H1 (cell line): Measurements from ENCODE around the gene MICALL2. TPM values are rescaled to one million over a fixed set of nuclear protein-coding genes. Genes with fewer than 3 reads are reported as not detected.

Experiments used
- CTCF ChIA-PET: fragments of 300-600 bp; sonication (Branson Sonifier 250); formaldehyde crosslinking; loops from one replicate; lab custom pipeline; 2021; ENCODE audit not compliant: partially characterized antibody; lab: Charles Lee
- POLR2A ChIA-PET: fragments of 300-600 bp; sonication (Branson Sonifier 250); formaldehyde crosslinking; loops from one replicate; lab custom pipeline; 2021; ENCODE audit warnings: inconsistent platforms; ENCODE audit not compliant: partially characterized antibody; lab: Charles Lee
- DNase-seq, 2 experiments: peaks; one replicate each; pipeline versions ENCODE4 v3.0.0 to v3.0.0-alpha.2; 2010 to 2022; ENCODE audit warnings: low spot score in 2 of 2, low read depth in 1 of 2, mixed read lengths in 1 of 2
- FAIRE-seq: peaks from 2 replicates; lab custom pipeline; 2011; peaks lifted over from hg19 to GRCh38; lab: Jason Lieb, UNC
- H2AFZ ChIP-seq: 2 replicates; pipeline ENCODE4 v1.8.1; 2012; ENCODE audit warnings: low read length, inconsistent platforms
- H2AK5ac ChIP-seq: 2 replicates; pipeline ENCODE4 v1.6.1; 2013; ENCODE audit warnings: low read depth, low read length
- H2BK120ac ChIP-seq: replicated peaks from 2 replicates; pipeline ENCODE3; 2013; ENCODE audit warnings: low read depth, low read length, inconsistent platforms
- H2BK12ac ChIP-seq: 2 replicates; pipeline ENCODE4 v1.6.1; 2013; ENCODE audit warnings: low read depth, low read length
- H2BK15ac ChIP-seq: 2 replicates; pipeline ENCODE4 v1.6.1; 2013; ENCODE audit warnings: low read length
- H2BK20ac ChIP-seq: 2 replicates; pipeline ENCODE4 v1.6.1; 2013; ENCODE audit warnings: low read length
- H2BK5ac ChIP-seq: 2 replicates; pipeline ENCODE4 v1.6.1; 2013; ENCODE audit warnings: low read depth, low read length
- H3K14ac ChIP-seq: 2 replicates; pipeline ENCODE4 v1.6.1; 2013; ENCODE audit warnings: inconsistent platforms; ENCODE audit not compliant: insufficient read length
- H3K18ac ChIP-seq: 2 replicates; pipeline ENCODE4 v1.6.1; 2013; ENCODE audit warnings: low read length; ENCODE audit errors: extremely low read depth
- H3K23ac ChIP-seq: 2 replicates; pipeline ENCODE4 v1.6.1; 2013; ENCODE audit warnings: inconsistent platforms; ENCODE audit not compliant: insufficient read length
- H3K23me2 ChIP-seq: 2 replicates; pipeline ENCODE4 v1.6.1; 2013; ENCODE audit warnings: low read depth, low read length
- H3K27ac ChIP-seq: 2 replicates; pipeline ENCODE4 v1.6.1; 2011; ENCODE audit warnings: low read depth, low read length, inconsistent platforms
- H3K27me3 ChIP-seq, 4 experiments: replicated peaks in 1 of 4; 1 replicate in 1 of 4; 2 replicates in 3 of 4; pipeline versions ENCODE4 v1.6.1 to v1.8.1; 2011 to 2013; ENCODE audit warnings: low read length in 3 of 4, mild to moderate bottlenecking in 3 of 4, inconsistent platforms in 2 of 4, mixed read lengths in 2 of 4, moderate library complexity in 1 of 4; ENCODE audit not compliant: control insufficient read depth in 3 of 4, insufficient read depth in 3 of 4; ENCODE audit errors: extremely low read depth in 1 of 4
- H3K36me3 ChIP-seq, 4 experiments: 2 replicates each; pipeline versions ENCODE4 v1.6.1 to v1.8.1; 2011 to 2013; ENCODE audit warnings: mild to moderate bottlenecking in 4 of 4, low read length in 3 of 4, moderate library complexity in 2 of 4, control low read depth in 1 of 4, inconsistent platforms in 1 of 4; ENCODE audit not compliant: insufficient read depth in 4 of 4, control insufficient read depth in 2 of 4
- H3K4ac ChIP-seq: replicated peaks from 2 replicates; pipeline ENCODE3; 2013; ENCODE audit warnings: low read length, low read depth, mixed read lengths, inconsistent platforms; ENCODE audit not compliant: insufficient read length
- H3K4me1 ChIP-seq, 4 experiments: replicated peaks in 1 of 4; 1 replicate in 1 of 4; 2 replicates in 3 of 4; pipeline versions ENCODE4 v1.6.1 to v1.8.1; 2011 to 2013; ENCODE audit warnings: low read length in 3 of 4, inconsistent platforms in 2 of 4, mixed read lengths in 1 of 4; ENCODE audit not compliant: insufficient read depth in 4 of 4, control insufficient read depth in 3 of 4
- H3K4me2 ChIP-seq, 2 experiments: 2 replicates each; pipeline versions ENCODE4 v1.6.1 to v1.8.1; 2011 to 2013; ENCODE audit warnings: low read depth in 2 of 2, low read length in 2 of 2, control low read depth in 1 of 2, inconsistent platforms in 1 of 2, mild to moderate bottlenecking in 1 of 2; ENCODE audit not compliant: insufficient read depth in 1 of 2
- H3K4me3 ChIP-seq, 4 experiments: fragments of 200-600, 300-600 bp in 1 of 4; sonication (generic), shearing (Covaris generic), sonication (Bioruptor Twin) in 1 of 4; 2 replicates each; pipeline versions ENCODE4 v1.5.1 to v1.8.1; 2011 to 2016; ENCODE audit warnings: low read length in 4 of 4, low read depth in 3 of 4, control low read depth in 2 of 4, inconsistent platforms in 2 of 4, mild to moderate bottlenecking in 2 of 4, mixed read lengths in 1 of 4, moderate library complexity in 1 of 4; ENCODE audit not compliant: insufficient read depth in 2 of 4; ENCODE audit errors: extremely low read depth in 1 of 4
- H3K56ac ChIP-seq: replicated peaks from 2 replicates; pipeline ENCODE3; 2013; ENCODE audit warnings: low read depth, mild to moderate bottlenecking, mixed read lengths, low read length, inconsistent platforms; ENCODE audit not compliant: insufficient read length
- H3K79me1 ChIP-seq: 2 replicates; pipeline ENCODE4 v1.6.1; 2013; ENCODE audit warnings: low read depth, low read length, control low read depth
- H3K79me2 ChIP-seq, 2 experiments: 2 replicates each; pipeline versions ENCODE4 v1.6.1 to v1.8.1; 2012 to 2013; ENCODE audit warnings: low read length in 2 of 2, mild to moderate bottlenecking in 2 of 2, inconsistent platforms in 1 of 2; ENCODE audit not compliant: insufficient read depth in 2 of 2, control insufficient read depth in 1 of 2
- H3K9ac ChIP-seq, 4 experiments: replicated peaks in 1 of 4; 1 replicate in 1 of 4; 2 replicates in 3 of 4; pipeline versions ENCODE4 v1.6.1 to v1.8.1; 2011 to 2013; ENCODE audit warnings: low read depth in 3 of 4, low read length in 3 of 4, control low read depth in 2 of 4, mild to moderate bottlenecking in 2 of 4, moderate library complexity in 2 of 4, inconsistent platforms in 1 of 4; ENCODE audit errors: extremely low read depth in 1 of 4
- H3K9me3 ChIP-seq, 2 experiments: 2 replicates each; pipeline versions ENCODE4 v1.6.1 to v1.8.1; 2012 to 2013; ENCODE audit warnings: mild to moderate bottlenecking in 2 of 2, moderate library complexity in 2 of 2, control low read depth in 1 of 2, inconsistent platforms in 1 of 2, low read depth in 1 of 2, low read length in 1 of 2, mixed read lengths in 1 of 2; ENCODE audit not compliant: insufficient read depth in 2 of 2
- H4K20me1 ChIP-seq, 2 experiments: replicated peaks in 1 of 2; 2 replicates each; pipeline versions ENCODE3 to v1.8.1; 2011 to 2013; ENCODE audit warnings: inconsistent platforms in 2 of 2, low read length in 2 of 2, mild to moderate bottlenecking in 1 of 2; ENCODE audit not compliant: insufficient read depth in 2 of 2, control insufficient read depth in 1 of 2
- H4K5ac ChIP-seq: 2 replicates; pipeline ENCODE4 v1.6.1; 2013; ENCODE audit warnings: low read length, low read depth, mixed read lengths, inconsistent platforms; ENCODE audit not compliant: insufficient read length
- H4K8ac ChIP-seq: 2 replicates; pipeline ENCODE4 v1.8.0; 2013; ENCODE audit warnings: mild to moderate bottlenecking, moderate library complexity, low read length, inconsistent platforms; ENCODE audit not compliant: insufficient read depth; ENCODE audit errors: extremely low read depth
- H4K91ac ChIP-seq: replicated peaks from 2 replicates; pipeline ENCODE3; 2013; ENCODE audit warnings: low read length, mixed read lengths, inconsistent platforms; ENCODE audit not compliant: insufficient read length
- ASH2L ChIP-seq: fragments of 200-600, 300-600 bp; sonication (generic); IDR thresholded peaks from one replicate; pipeline ENCODE4 v1.7.1; 2017; ENCODE audit warnings: low read length
- KDM4A ChIP-seq: IDR thresholded peaks from one replicate; pipeline ENCODE4 v1.7.1; 2012; ENCODE audit warnings: low read depth, mild to moderate bottlenecking, moderate library complexity, low read length, inconsistent platforms; ENCODE audit not compliant: severe bottlenecking
- NANOG ChIP-seq: IDR thresholded peaks from 2 replicates; pipeline ENCODE4 v1.6.1; 2011; ENCODE audit warnings: low read length, low read depth, mild to moderate bottlenecking, inconsistent platforms; ENCODE audit not compliant: insufficient read depth, poor library complexity, severe bottlenecking
- WGBS, 2 experiments: shearing (Covaris generic) in 1 of 2; methylation state at CpG; one replicate each; pipeline versions ENCODE4 v1.1.6 to v1.1.7; 2013 to 2015; ENCODE audit warnings: low lambda C conversion rate in 2 of 2, mixed read lengths in 2 of 2, inconsistent platforms in 1 of 2, low coverage in 1 of 2, missing lambda C conversion rate in 1 of 2; ENCODE audit not compliant: insufficient replicate concordance in 2 of 2, insufficient coverage in 1 of 2, insufficient read length in 1 of 2; ENCODE audit errors: extremely low coverage in 1 of 2, missing lambda C conversion rate in 1 of 2; 5-methylcytosine and 5-hydroxymethylcytosine counted together
- polyA plus RNA-seq, 7 experiments: library from polyadenylated mRNA; depleted of rRNA in 3 of 7; stranded (reverse) in 5 of 7; unstranded in 2 of 7; fragments of >200 nt in 5 of 7; fragments of 200-250 nt in 2 of 7; gene quantifications; 1 replicate in 5 of 7; 2 replicates in 1 of 7; 4 replicates in 1 of 7; pipeline versions ENCODE4 v1.2.1 to v1.2.3, GENCODE V29; 2011 to 2013; ENCODE audit warnings: missing spikeins in 2 of 7, mixed read lengths in 2 of 7
- total RNA-seq: library from RNA; stranded (reverse); fragmentation: NEBNext Ultra II Directional; extraction: Animal tissue kit (Norgen Biotek cat#: 25700); gene quantifications from 2 replicates; pipeline ENCODE4 v1.2.1, GENCODE V29; 2021

The MICALL2 gene
- total and polyA plus RNA-seq, 2 of the 8 experiments (the other 6 are each of a cell fraction or from before 2014, with no cell fraction given): 5.3 to 8.5 TPM

- Histone ChIP-seq H3K79me2 (no peaks in the 10 kb centered on the region), H3K18ac (no peak overlapping the region), H4K91ac (no peak overlapping the region), H3K9me3 (no peaks in the 10 kb centered on the region), H3K4ac (no peak overlapping the region), H3K27ac (no peak overlapping the region), H3K23me2 (no peaks in the 10 kb centered on the region), H3K23ac (no peak overlapping the region), H4K8ac (no peak overlapping the region), H3K4me1 (no peaks in the 10 kb centered on the region), H2AFZ (no peak overlapping the region), H3K36me3 (no peaks in the 10 kb centered on the region), H4K5ac (no peak overlapping the region), H2AK5ac (no peak overlapping the region), H3K4me3 (no peak overlapping the region), H3K27me3 (no peaks in the 10 kb centered on the region), H3K9ac (no peak overlapping the region), H3K56ac (no peak overlapping the region), H3K14ac (no peak overlapping the region), H2BK15ac (no peak overlapping the region), H3K4me2 (no peak overlapping the region), H2BK20ac (no peak overlapping the region), H2BK120ac (no peak overlapping the region), H2BK12ac (no peak overlapping the region), H4K20me1 (no peaks in the 10 kb centered on the region), H3K79me1 (no peaks in the 10 kb centered on the region), H2BK5ac (no peak overlapping the region)
- CTCF ChIA-PET: interaction anchor here (0.6 to 2.0 kb wide), 3 partner anchors 17 to 268 kb away, joined by 3 to 6 read pairs (median 4); no protein-coding TSS in a partner anchor
- DNase-seq: no peak
- no peak for FAIRE-seq
- POLR2A ChIA-PET: interaction anchor here (1.0 kb wide), 1 partner anchor 15 kb away, joined by 3 read pairs; no protein-coding TSS in a partner anchor
- 85% methylated on average over 17 of the region's 23 CpGs; no CpG with 5 or more reads in 1 of the 2 experiments for WGBS, 2 experiments
- no peak for TF ChIP-seq KDM4A
- no peak for TF ChIP-seq NANOG
- TF ChIP-seq ASH2L: no peak
These were observed 74.0 kb downstream of the MICALL2 start for GRCh38 chr7:1385086-1385808.
